K562 (cell line): ENCODE measurements around the gene SMAD3.

Experiments used
- SRF ChIP-seq, 2 experiments: fragments of 250-450, 450-650 bp in 1 of 2; sonication (Bioruptor Pico) in 1 of 2; sonication (generic) in 1 of 2; formaldehyde crosslinking; IDR thresholded peaks; 2 replicates each; pipeline versions ENCODE4 v1.5.0 to v1.5.1; 2020 to 2022; ENCODE audit warnings: mild to moderate bottlenecking in 1 of 2, missing genetic modification reagents in 1 of 2
- ZEB2 ChIP-seq: fragments of 450-650 bp; IDR thresholded peaks from 2 replicates; pipeline ENCODE4 v1.6.1; 2016
- ZNF184 ChIP-seq: sonication (generic); formaldehyde crosslinking; IDR thresholded peaks from 2 replicates; pipeline ENCODE4 v1.5.0; 2020; ENCODE audit warnings: missing genetic modification reagents
- TF ChIP-seq, protein P1 (sequence below): fragments of 150-350 bp; IDR thresholded peaks from 2 replicates; pipeline ENCODE4 v1.6.1; 2014; ENCODE audit warnings: low read depth, mild to moderate bottlenecking, low read length, borderline replicate concordance
- TF ChIP-seq, protein P2 (sequence below), 2 experiments: fragments of 450-650 bp; formaldehyde crosslinking in 1 of 2; IDR thresholded peaks; 2 replicates each; pipeline versions ENCODE4 v1.4.0 to v1.6.1; 2014 to 2020; ENCODE audit warnings: mild to moderate bottlenecking in 2 of 2, borderline replicate concordance in 1 of 2, low read depth in 1 of 2
- TF ChIP-seq, protein P3 (sequence below), 3 experiments: IDR thresholded peaks in 2 of 3; conservative IDR thresholded peaks in 1 of 3; 2 replicates each; pipeline ENCODE4 v1.5.1; 2011 to 2012; ENCODE audit warnings: low read length in 3 of 3, mild to moderate bottlenecking in 3 of 3, control low read depth in 2 of 3, improper control_type of control experiment in 1 of 3, inconsistent platforms in 1 of 3, low read depth in 1 of 3, mixed read lengths in 1 of 3, moderate library complexity in 1 of 3; ENCODE audit not compliant: insufficient read depth in 2 of 3

DNA sequence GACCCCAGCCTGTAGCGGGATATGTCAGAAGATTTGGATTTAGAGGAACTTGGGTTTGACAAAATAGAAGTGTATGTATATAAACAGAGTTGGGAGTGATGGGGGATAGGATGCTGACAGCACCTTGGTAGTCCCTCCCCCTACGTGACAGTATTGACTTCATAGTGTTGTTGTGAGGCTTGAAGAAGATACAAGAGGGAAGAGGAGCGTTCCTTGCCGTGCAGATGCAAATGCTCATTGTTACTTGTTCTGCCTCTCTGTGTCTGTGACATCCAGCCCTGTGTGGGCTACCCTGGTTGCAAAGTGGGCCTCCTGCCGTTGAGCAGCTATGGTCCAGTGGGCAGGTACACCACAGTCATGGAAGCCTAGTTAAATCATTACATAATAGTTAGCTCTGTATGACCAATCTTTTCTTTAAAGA is 45.0 kb downstream of the SMAD3 start:
- TF ChIP-seq ZNF184 (CRISPR knock-in tag) = no peak
- TF ChIP-seq ZEB2 = no peak
- TF ChIP-seq SRF (CRISPR knock-in tag; IDR thresholded peaks at IDR 0.05) = no peak
- TF ChIP-seq, protein P1, sequence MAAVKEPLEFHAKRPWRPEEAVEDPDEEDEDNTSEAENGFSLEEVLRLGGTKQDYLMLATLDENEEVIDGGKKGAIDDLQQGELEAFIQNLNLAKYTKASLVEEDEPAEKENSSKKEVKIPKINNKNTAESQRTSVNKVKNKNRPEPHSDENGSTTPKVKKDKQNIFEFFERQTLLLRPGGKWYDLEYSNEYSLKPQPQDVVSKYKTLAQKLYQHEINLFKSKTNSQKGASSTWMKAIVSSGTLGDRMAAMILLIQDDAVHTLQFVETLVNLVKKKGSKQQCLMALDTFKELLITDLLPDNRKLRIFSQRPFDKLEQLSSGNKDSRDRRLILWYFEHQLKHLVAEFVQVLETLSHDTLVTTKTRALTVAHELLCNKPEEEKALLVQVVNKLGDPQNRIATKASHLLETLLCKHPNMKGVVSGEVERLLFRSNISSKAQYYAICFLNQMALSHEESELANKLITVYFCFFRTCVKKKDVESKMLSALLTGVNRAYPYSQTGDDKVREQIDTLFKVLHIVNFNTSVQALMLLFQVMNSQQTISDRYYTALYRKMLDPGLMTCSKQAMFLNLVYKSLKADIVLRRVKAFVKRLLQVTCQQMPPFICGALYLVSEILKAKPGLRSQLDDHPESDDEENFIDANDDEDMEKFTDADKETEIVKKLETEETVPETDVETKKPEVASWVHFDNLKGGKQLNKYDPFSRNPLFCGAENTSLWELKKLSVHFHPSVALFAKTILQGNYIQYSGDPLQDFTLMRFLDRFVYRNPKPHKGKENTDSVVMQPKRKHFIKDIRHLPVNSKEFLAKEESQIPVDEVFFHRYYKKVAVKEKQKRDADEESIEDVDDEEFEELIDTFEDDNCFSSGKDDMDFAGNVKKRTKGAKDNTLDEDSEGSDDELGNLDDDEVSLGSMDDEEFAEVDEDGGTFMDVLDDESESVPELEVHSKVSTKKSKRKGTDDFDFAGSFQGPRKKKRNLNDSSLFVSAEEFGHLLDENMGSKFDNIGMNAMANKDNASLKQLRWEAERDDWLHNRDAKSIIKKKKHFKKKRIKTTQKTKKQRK = no peak
- TF ChIP-seq, protein P2, sequence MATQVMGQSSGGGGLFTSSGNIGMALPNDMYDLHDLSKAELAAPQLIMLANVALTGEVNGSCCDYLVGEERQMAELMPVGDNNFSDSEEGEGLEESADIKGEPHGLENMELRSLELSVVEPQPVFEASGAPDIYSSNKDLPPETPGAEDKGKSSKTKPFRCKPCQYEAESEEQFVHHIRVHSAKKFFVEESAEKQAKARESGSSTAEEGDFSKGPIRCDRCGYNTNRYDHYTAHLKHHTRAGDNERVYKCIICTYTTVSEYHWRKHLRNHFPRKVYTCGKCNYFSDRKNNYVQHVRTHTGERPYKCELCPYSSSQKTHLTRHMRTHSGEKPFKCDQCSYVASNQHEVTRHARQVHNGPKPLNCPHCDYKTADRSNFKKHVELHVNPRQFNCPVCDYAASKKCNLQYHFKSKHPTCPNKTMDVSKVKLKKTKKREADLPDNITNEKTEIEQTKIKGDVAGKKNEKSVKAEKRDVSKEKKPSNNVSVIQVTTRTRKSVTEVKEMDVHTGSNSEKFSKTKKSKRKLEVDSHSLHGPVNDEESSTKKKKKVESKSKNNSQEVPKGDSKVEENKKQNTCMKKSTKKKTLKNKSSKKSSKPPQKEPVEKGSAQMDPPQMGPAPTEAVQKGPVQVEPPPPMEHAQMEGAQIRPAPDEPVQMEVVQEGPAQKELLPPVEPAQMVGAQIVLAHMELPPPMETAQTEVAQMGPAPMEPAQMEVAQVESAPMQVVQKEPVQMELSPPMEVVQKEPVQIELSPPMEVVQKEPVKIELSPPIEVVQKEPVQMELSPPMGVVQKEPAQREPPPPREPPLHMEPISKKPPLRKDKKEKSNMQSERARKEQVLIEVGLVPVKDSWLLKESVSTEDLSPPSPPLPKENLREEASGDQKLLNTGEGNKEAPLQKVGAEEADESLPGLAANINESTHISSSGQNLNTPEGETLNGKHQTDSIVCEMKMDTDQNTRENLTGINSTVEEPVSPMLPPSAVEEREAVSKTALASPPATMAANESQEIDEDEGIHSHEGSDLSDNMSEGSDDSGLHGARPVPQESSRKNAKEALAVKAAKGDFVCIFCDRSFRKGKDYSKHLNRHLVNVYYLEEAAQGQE (IDR thresholded peaks at IDR 0.05; ENCODE audit: borderline replicate concordance) = no peak
- TF ChIP-seq, protein P2 (CRISPR knock-in tag; IDR thresholded peaks at IDR 0.05; ENCODE audit: low read depth) = no peak
- TF ChIP-seq, protein P3, sequence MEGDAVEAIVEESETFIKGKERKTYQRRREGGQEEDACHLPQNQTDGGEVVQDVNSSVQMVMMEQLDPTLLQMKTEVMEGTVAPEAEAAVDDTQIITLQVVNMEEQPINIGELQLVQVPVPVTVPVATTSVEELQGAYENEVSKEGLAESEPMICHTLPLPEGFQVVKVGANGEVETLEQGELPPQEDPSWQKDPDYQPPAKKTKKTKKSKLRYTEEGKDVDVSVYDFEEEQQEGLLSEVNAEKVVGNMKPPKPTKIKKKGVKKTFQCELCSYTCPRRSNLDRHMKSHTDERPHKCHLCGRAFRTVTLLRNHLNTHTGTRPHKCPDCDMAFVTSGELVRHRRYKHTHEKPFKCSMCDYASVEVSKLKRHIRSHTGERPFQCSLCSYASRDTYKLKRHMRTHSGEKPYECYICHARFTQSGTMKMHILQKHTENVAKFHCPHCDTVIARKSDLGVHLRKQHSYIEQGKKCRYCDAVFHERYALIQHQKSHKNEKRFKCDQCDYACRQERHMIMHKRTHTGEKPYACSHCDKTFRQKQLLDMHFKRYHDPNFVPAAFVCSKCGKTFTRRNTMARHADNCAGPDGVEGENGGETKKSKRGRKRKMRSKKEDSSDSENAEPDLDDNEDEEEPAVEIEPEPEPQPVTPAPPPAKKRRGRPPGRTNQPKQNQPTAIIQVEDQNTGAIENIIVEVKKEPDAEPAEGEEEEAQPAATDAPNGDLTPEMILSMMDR (IDR thresholded peaks at IDR 0.05 in 2 of 3, conservative IDR thresholded peaks at IDR 0.05 in 1 of 3; ENCODE audit: insufficient read depth in 2 of 3, low read depth in 1 of 3, low read length in 3 of 3) = no peak
